ENCODE data around the gene WHRN. TPM values are rescaled to one million over a fixed set of nuclear protein-coding genes. Genes with fewer than 3 reads are reported as not detected.

Gene WHRN
- total and polyA plus RNA-seq, 2 of the 8 experiments (the other 6 are each of a cell fraction or from before 2014, with no cell fraction given) = 4.4 to 7.7 TPM

DNA sequence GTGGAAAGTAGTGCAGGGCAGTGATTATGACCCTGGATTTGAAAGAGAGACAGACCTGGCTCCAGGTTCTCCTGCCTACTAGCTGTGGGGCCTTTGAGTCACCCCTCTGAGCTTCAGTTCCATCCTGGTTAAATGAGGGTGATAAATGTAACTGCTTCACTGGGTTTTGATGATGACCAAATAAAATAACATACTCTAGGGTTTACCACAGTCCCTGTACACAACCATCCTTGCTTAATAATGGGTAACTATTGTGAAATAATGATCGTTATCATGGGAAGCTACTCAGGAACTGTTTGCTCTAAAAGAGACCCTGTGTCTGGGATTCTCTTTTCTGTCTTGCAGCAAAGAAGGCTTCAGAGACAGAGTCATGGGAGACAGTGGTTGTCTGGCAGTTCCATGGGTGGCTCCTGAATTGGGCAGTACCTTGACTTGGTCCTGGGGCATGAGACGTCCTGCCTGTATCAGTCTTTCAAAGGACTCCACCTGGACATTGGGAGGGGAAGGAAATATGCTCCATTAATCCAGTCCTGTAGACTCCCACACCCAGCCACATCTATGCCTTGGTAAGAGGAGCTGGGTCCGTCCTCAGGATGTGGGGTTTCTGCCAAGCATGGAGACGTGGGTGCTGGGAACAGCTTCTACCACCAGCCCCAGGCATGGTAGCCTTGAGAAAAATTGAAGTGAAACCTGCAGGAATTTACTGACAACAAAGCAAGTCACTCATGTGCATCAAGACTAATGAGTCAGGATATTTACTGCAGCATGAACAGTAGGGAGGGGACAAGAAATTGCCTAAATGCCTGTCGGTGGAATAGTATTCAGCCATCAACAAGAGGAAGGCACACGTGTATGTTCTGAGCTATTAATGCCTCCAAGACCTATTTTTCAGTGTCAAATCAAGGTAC, 140.9 kb downstream of the WHRN start:
- DNase-seq (ENCODE audit: low read depth in 1 of 2, low spot score in 2 of 2) (no peak), FAIRE-seq (no peak)
- WGBS, 2 experiments (ENCODE audit: extremely low coverage in 1 of 2, insufficient coverage in 1 of 2, insufficient read length in 1 of 2, insufficient replicate concordance in 2 of 2, low coverage in 1 of 2, low lambda C conversion rate in 2 of 2, missing lambda C conversion rate in 1 of 2) = 85% methylated on average over 6 of the region's 6 CpGs; no CpG with 5 or more reads in 1 of the 2 experiments
- H4K91ac ChIP-seq (replicated peaks; ENCODE audit: insufficient read length, low read length) = no peak overlapping the region
- no peak overlapping the region for H3K18ac ChIP-seq (ENCODE audit: extremely low read depth, low read length)
- H4K8ac ChIP-seq (ENCODE audit: extremely low read depth, insufficient read depth, low read length) = no peak overlapping the region
- H3K4me2 ChIP-seq (ENCODE audit: insufficient read depth in 1 of 2, low read depth in 2 of 2, low read length in 2 of 2) = no peak overlapping the region
- no peaks in the 10 kb centered on the region for H3K79me2 ChIP-seq (ENCODE audit: control insufficient read depth in 1 of 2, insufficient read depth in 2 of 2, low read length in 2 of 2)
- H4K20me1 ChIP-seq (replicated peaks in 1 of 2; ENCODE audit: control insufficient read depth in 1 of 2, insufficient read depth in 2 of 2, low read length in 2 of 2) = peaks cover 0 to 5% of the 10 kb centered on the region in 2 experiments
- no peak overlapping the region for H3K14ac ChIP-seq (ENCODE audit: insufficient read length)
- H2BK15ac ChIP-seq (ENCODE audit: low read length) = no peak overlapping the region
- H2BK12ac ChIP-seq (ENCODE audit: low read depth, low read length) = no peak overlapping the region
- H3K9me3 ChIP-seq (ENCODE audit: insufficient read depth in 2 of 2, low read depth in 1 of 2, low read length in 1 of 2) = no peaks in the 10 kb centered on the region
- H3K4me3 ChIP-seq (ENCODE audit: extremely low read depth in 1 of 4, insufficient read depth in 2 of 4, low read depth in 3 of 4, low read length in 4 of 4) = no peak overlapping the region
- no peak overlapping the region for H2BK120ac ChIP-seq (replicated peaks; ENCODE audit: low read depth, low read length)
- H3K79me1 ChIP-seq (ENCODE audit: low read depth, low read length) = no peaks in the 10 kb centered on the region
- H3K36me3 ChIP-seq (ENCODE audit: control insufficient read depth in 2 of 4, insufficient read depth in 4 of 4, low read length in 3 of 4) = peaks cover 10 to 62% (median 43%) of the 10 kb centered on the region in 4 experiments
- H2AK5ac ChIP-seq (ENCODE audit: low read depth, low read length) = no peak overlapping the region
- no peaks in the 10 kb centered on the region for H3K27me3 ChIP-seq (replicated peaks in 1 of 4; ENCODE audit: control insufficient read depth in 3 of 4, extremely low read depth in 1 of 4, insufficient read depth in 3 of 4, low read length in 3 of 4)
- no peak overlapping the region for H2AFZ ChIP-seq (ENCODE audit: low read length)
- no peak overlapping the region for H3K4ac ChIP-seq (replicated peaks; ENCODE audit: insufficient read length, low read depth, low read length)
- H3K23ac ChIP-seq (ENCODE audit: insufficient read length) = no peak overlapping the region
- no peak overlapping the region for H3K9ac ChIP-seq (replicated peaks in 1 of 4; ENCODE audit: extremely low read depth in 1 of 4, low read depth in 3 of 4, low read length in 3 of 4)
- H4K5ac ChIP-seq (ENCODE audit: insufficient read length, low read depth, low read length) = no peak overlapping the region
- POLR2A ChIA-PET (ENCODE audit: partially characterized antibody) = interaction anchor here (1.0 to 1.4 kb wide), 3 partner anchors 13 to 21 kb away, joined by 3 to 5 read pairs (median 3); no protein-coding TSS in a partner anchor
- H3K56ac ChIP-seq (replicated peaks; ENCODE audit: insufficient read length, low read depth, low read length) = no peak overlapping the region
- CTCF ChIA-PET (ENCODE audit: partially characterized antibody) = interaction anchor here (0.7 to 1.4 kb wide), 6 partner anchors 15 to 123 kb away, joined by 3 to 7 read pairs (median 4); no protein-coding TSS in a partner anchor
- H2BK20ac ChIP-seq (ENCODE audit: low read length) = no peak overlapping the region
- no peak overlapping the region for H3K27ac ChIP-seq (ENCODE audit: low read depth, low read length)
- peaks cover 0 to 6% (median 2%) of the 10 kb centered on the region in 4 experiments; a peak in 4 of 7 replicates for H3K4me1 ChIP-seq (replicated peaks in 1 of 4; ENCODE audit: control insufficient read depth in 3 of 4, insufficient read depth in 4 of 4, low read length in 3 of 4)
- peaks cover under 1% of the 10 kb centered on the region; the same call in 1 of the 2 replicates for H3K23me2 ChIP-seq (ENCODE audit: low read depth, low read length)
- no peak overlapping the region for H2BK5ac ChIP-seq (ENCODE audit: low read depth, low read length)
- TF ChIP-seq SIRT6 (IDR thresholded peaks at IDR 0.05; ENCODE audit: low read length) (no peak), SIX5 (IDR thresholded peaks at IDR 0.05; ENCODE audit: low read depth, low read length) (no peak), EZH2 (IDR thresholded peaks at IDR 0.05; ENCODE audit: low read depth, low read length, severe bottlenecking) (no peak), POLR2AphosphoS5 (IDR thresholded peaks at IDR 0.05; ENCODE audit: low read depth, low read length) (no peak), RNF2 (IDR thresholded peaks at IDR 0.05; ENCODE audit: borderline replicate concordance, low read depth, low read length, missing control alignments, poor library complexity, severe bottlenecking) (no peak), MAFK (IDR thresholded peaks at IDR 0.05; ENCODE audit: low read depth, low read length) (no peak), HDAC2 (IDR thresholded peaks at IDR 0.05; ENCODE audit: borderline replicate concordance in 1 of 2, low read depth in 2 of 2, low read length in 2 of 2) (no peak), KDM5A (IDR thresholded peaks at IDR 0.05; ENCODE audit: low read length) (no peak)
- TF ChIP-seq, protein P1, sequence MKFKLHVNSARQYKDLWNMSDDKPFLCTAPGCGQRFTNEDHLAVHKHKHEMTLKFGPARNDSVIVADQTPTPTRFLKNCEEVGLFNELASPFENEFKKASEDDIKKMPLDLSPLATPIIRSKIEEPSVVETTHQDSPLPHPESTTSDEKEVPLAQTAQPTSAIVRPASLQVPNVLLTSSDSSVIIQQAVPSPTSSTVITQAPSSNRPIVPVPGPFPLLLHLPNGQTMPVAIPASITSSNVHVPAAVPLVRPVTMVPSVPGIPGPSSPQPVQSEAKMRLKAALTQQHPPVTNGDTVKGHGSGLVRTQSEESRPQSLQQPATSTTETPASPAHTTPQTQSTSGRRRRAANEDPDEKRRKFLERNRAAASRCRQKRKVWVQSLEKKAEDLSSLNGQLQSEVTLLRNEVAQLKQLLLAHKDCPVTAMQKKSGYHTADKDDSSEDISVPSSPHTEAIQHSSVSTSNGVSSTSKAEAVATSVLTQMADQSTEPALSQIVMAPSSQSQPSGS (IDR thresholded peaks at IDR 0.05; ENCODE audit: low read length) = no peak

Data from H1 (cell line).